Ishikawa (cell line): ENCODE results near the gene SYP.

Source experiments
- EP300 ChIP-seq: IDR thresholded peaks from 2 replicates; pipeline ENCODE4 v1.6.1; 2012; ENCODE audit warnings: borderline replicate concordance
- FOXM1 ChIP-seq: IDR thresholded peaks from 2 replicates; pipeline ENCODE4 v1.6.1; 2012; ENCODE audit warnings: low read depth, borderline replicate concordance
- MAX ChIP-seq: IDR thresholded peaks from 2 replicates; pipeline ENCODE4 v1.6.1; 2012
- RAD21 ChIP-seq: IDR thresholded peaks from 2 replicates; pipeline ENCODE4 v1.6.1; 2012; ENCODE audit warnings: low read depth
- REST ChIP-seq: IDR thresholded peaks from 2 replicates; pipeline ENCODE4 v1.6.1; 2012; ENCODE audit warnings: low read depth, mild to moderate bottlenecking
- TAF1 ChIP-seq: IDR thresholded peaks from 2 replicates; pipeline ENCODE4 v1.6.1; 2012; ENCODE audit warnings: low read depth, mild to moderate bottlenecking
- TCF12 ChIP-seq: IDR thresholded peaks from 2 replicates; pipeline ENCODE4 v1.6.1; 2012; ENCODE audit warnings: low read depth
- USF1 ChIP-seq: IDR thresholded peaks from 2 replicates; pipeline ENCODE4 v1.6.1; 2012
- YY1 ChIP-seq: IDR thresholded peaks from 2 replicates; pipeline ENCODE4 v1.6.1; 2012; ENCODE audit warnings: low read depth

- TF ChIP-seq MAX (no peak), REST (no peak), RAD21 (no peak), FOXM1 (no peak), YY1 (no peak), TAF1 (no peak), USF1 (no peak), EP300 (no peak), TCF12 (no peak)
Observed at GRCh38 chrX:49177873-49178480, 22.0 kb downstream of the SYP start.
